Stimulated activated CD4-positive, alpha-beta T cell treated with anti-CD3 and anti-CD28 coated beads, Interleukin-12 subunit alpha, Interleukin-12 subunit beta, amount 100 ng/mL, for 4 hours (primary cell): ENCODE measurements around the gene RIMBP2.
"Not testable (repeated sequence)": the region's sequence is repeated elsewhere in the genome, so short reads cannot be mapped to it uniquely, and the experiment has no call there.

ENCODE experiments used
- DNase-seq: peaks from one replicate; pipeline ENCODE4 v3.0.0-alpha.2; 2020

RIMBP2 gene

GRCh38 chr12:130738403-130738802 lies 22.3 kb upstream of the RIMBP2 start:
- not testable (repeated sequence) for DNase-seq

DNA sequence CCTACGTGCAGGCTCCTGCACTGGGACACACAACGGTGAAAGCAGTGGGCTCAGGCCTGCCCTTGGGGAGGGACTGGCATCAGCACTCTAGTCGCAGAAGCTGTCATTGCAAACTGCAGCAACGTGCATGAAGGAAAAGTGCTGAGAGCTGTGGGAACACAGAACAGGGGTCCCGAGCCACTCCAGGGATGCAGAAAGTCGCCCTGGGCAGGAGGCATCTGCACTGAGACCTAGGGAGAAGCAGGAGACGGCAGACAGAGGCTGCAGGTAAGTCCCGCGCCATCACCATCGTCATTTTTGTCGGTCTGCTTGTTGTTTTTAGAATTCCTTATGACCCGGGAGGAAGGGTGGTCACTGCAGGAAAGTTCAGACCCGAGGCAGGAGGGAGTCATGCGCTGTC lies 21.6 kb upstream of the RIMBP2 start:
- DNase-seq = no peak

- DNase-seq = no peak
Measured at GRCh38 chr12:130729344-130729743, 13.2 kb upstream of the RIMBP2 start.

DNA sequence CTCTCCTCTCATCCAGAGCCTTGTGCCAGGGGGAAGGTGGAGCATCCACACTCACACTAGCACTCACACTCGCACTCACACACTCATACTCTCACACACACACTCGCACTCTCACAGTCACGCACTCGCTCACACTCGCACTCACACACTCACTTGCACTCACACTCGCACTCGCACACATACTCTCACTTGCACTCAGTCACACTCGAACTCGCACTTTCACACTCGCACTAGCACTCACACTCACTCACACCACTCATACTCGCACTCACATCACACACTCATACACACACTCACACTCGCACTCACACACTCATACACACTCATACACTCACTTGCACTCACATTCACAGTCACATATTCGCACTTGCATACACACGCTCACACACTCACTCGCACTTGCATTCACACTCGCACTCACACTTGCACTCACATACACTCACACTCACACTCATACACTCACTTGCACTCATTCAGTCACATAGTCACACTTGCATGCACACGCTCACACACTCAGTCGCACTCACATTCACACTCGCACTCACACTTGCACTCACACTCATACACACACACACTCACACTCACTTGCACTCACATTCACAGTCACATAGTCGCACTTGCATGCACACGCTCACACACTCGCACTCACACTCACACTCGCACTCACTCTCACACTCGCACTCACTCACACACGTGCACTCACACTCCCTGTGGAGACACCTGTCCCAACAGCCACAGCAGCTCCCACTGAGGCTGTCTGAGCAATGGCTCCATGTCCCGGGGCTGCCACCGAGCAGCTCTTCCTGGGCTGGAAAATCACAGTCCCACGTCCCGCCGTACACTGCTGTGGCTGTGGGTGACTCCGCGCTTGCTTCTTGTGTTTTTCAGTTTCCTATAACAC lies 12.3 kb upstream of the RIMBP2 start:
- no peak for DNase-seq

- no peak for DNase-seq
Measured at GRCh38 chr12:130719263-130719859, 3.3 kb upstream of the RIMBP2 start.

GRCh38 chr12:130717752-130718151 lies 1.7 kb upstream of the RIMBP2 start:
- no peak for DNase-seq

GRCh38 chr12:130716969-130717366 lies 869 bp upstream of the RIMBP2 start:
- no peak for DNase-seq

DNA sequence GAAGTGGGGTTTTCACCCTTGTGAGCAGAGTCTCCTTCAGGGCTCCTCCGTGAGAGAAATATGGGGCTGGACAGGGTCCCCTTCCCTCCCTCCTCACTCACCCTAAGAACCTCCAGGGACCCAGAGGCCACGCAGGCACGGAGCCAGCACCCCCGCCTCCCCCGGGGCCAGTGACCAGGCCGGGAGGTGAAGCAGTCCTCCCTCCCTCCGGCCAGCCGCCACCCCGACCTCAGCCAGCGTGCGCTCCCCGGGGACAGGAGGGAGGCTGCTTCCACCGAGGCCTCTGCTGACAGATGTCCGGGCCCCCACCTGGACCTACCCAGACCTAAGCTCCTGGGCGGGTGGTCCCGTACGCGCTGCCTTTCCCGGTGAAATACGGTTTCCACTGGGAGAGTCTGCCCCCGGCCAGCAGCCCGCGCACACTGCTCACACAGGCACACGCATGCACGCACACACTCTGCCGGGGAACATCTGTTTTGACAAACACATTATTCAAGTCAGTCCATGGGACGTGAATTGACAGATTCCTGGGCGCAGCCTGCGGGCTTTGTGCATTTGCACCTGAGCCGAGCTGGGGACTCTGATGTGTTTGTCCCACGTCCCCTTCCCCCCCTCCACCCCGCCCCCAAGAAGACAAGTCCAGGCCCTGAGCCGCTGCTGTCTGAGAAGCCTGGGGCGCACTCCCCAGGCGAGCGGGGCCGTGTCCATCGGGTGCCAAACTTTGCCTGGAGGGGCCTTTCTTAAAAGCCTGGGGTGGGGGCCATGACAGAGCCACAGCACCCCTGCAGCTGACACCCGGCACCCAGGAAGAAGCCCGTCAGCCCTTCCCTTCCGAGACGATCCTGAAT lies 725 bp downstream of the RIMBP2 start:
- no peak for DNase-seq

DNA sequence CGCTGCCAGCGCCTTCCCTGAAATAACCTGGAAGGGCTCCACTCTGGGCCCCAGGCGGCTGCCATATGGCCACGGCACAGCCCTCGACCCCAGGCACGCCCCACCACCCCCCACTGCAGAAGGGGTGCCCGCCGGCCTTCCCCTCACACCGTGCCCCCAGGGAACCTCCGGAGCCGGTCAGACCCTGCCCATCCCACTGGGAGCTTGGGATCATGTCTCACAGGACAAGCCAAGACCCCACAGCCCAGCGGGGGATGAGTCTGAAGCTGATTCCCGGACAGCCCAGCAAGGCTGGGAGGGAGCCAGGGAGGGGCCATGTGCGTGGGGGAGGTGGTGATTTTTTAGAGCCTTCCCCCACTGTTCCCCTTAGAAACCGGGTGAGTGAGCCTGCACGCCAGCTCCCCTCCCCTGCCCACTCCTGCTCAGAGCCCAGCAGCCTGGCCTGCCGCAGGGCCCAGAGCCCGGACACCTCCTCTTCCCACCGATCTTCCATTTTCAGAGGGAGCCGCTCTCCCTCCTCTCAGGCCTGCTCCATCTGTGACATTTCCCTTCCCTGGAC lies 1.4 kb downstream of the RIMBP2 start:
- no peak for DNase-seq

- no peak for DNase-seq
Measured at GRCh38 chr12:130714091-130714590, 2.0 kb downstream of the RIMBP2 start.

- DNase-seq = no peak
Measured at GRCh38 chr12:130713581-130713991, 2.5 kb downstream of the RIMBP2 start.

DNA sequence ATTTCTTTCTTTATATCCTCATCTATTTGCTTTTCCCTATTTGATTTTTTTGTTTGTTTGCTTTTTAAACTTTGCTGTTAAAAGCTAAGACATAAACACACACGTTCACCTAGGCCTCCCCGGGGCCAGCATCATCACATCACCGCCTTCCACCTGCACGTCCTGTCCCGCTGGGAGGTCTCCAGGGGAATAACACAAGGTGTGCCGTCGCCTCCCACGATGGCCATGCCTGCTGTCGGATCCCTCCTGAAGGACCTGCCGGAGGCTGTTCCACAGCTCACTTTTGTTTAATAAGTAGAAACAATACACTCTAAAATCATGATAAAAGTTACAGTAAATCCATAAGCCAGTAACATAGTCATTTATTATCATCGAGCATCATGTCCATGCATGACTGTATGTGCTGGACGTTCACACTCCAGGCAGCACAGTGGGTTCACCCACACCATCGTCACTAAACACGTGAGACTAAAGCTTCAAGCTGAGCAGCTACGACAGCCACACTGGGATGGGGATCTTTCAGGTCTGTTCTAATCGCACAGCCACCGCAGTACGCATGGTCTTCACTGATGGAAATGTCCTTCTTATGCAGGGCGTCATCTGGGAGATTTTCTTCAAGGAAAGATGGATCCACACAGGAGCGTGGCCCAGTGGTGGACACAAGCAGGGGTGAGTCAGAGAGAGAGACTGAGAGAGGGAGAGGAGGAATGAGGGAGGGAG lies 3.6 kb downstream of the RIMBP2 start:
- DNase-seq = no peak

DNA sequence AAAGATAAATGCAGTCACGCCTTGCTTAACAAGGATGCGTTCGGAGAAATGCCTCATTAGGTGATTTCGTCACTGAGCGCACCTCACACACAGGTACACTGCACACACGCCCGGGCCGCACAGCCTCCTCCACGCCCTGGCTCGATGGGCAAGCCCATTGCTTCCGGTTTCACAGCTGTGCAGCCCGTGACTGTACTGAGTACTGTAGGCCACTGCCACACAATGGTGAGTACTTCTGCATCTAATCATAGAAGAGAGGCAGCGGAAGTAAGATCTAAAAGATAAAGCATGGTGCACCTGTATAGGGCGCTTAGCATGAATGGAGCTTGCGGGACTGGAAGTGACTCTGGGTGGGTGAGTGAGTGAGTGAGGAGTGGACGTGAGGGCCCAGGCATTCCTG lies 4.3 kb downstream of the RIMBP2 start:
- DNase-seq = no peak

DNA sequence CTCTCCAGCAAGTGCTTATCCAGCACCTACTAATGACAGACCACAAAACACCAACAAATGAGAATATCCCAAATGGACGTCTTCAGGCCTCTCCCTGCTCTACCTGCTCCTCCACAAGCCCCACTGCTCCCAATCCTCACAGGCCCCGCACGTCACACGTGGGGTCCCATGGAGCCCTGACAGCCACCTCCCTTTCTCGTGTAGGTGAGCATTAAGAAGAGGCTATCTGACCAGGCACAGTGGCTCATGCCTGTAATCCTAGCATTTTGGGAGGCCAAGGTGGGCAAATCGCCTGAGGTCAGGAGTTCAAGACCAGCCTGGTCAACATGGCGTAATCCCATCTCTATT lies 5.4 kb downstream of the RIMBP2 start:
- no peak for DNase-seq

GRCh38 chr12:130709971-130710732 lies 5.9 kb downstream of the RIMBP2 start:
- no peak for DNase-seq

DNA sequence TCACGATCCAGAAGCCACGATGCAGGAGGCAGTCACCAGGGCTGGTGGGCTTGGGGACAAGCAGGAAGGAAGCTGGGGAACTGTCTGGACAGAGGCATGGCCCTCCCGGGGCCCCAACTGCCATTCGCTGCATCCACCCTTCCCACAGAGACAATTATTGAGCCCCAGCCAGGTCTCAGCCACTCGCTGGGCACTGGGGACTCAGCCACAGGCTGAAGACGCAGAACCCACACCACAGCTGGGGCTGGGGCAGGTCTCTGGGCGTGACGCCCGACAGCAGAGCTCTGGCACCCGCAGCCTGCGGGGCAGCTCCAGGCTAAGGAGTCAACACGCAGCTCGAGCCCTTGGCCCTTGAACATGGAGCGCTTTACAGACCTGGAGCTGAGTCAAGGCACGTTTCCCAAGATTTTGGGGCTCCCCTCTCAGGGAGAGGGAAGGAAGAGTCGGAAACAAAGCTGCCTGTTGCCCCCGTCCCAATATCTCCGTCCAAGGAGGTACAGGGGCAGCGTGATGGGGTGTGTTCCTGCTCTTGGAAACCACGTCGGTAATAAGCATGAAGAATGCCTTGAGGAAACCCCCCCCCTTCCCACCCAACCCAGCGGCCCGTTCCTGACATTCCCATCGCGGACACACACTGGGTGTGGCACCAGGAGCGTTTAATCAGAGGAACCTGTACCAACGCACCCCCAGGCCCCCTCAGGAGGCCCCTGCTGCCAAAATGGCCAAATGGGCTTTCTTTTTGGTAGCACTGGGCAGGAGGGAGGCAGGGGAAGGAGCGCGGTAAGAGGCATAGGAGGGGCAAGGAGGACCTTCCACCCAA lies 6.7 kb downstream of the RIMBP2 start:
- DNase-seq = no peak

- DNase-seq = no peak
Measured at GRCh38 chr12:130708648-130709047, 7.5 kb downstream of the RIMBP2 start.

- no peak for DNase-seq
Measured at GRCh38 chr12:130707571-130707891, 8.6 kb downstream of the RIMBP2 start.

DNA sequence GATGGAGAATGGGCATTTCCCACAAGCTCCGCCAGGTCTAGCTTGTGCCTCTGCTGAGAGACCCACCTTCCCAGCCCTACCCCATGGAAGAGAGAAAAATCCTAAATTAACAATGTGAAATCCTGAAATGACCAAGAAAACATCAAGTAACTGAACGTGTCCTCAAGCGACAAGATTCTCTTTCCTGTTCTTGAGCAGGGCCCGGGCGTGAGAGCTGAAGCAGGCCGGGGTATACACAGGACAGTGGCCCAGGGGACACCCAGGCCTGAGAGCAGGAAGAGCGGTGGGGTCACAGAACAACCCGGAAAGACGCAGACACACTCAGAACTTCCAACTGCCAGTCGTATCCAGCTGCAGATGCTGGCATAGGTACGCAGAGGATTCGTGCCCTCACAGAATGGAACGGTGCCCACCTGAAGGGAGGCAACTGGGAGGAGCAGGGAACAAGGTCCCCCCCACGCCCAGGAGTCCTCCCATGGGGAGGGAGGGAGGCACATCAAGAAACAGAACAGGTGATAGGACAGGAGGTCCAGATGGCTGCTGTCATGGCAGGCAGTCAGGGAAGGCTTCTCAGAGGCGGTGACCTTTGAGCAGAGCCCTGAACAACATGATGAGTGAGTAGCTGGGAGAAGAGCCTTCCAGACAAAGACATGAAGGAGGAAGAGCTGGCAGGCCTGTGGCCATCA lies 9.1 kb downstream of the RIMBP2 start:
- no peak for DNase-seq

DNA sequence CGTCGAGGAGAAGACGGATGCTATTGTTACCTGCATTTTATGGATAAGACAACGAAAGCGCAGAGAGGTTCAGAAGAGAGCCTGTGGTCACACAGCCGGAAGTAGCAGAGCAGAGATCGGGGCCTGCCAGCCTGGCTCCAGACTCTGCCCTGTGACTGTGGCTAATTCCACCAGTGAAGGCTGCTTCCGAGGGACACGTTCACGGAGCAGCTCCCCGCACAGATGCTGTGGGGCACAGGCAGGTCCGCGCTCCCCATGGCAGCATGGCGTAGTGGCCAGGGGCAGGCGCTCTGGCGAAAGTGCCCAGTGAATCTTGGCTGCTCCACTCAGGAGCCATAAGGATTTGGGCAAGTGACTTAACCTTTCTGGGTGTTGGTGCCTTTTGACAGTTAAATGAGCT lies 9.8 kb downstream of the RIMBP2 start:
- no peak for DNase-seq
